Adrenal gland (tissue), 12 donors: ENCODE data around the gene MTCH1. TPM values are rescaled to one million over a fixed set of nuclear protein-coding genes. Genes with fewer than 3 reads are reported as not detected.

Experiments
- DNase-seq, 7 donors: peaks; one replicate each; pipeline ENCODE4 v3.0.0-alpha.2; 2019 to 2020
- H3K27ac ChIP-seq, 5 donors: fragments of 200-600 bp; sonication (generic) in 4 of 5; 1 replicate in 3 of 5; 2 replicates in 2 of 5; pipeline versions ENCODE4 v1.5.1 to v1.8.0; 2016 to 2020; ENCODE audit warnings: mild to moderate bottlenecking in 1 of 5
- H3K27me3 ChIP-seq: fragments of 200-600 bp; 2 replicates; pipeline ENCODE4 v1.8.0; 2021
- H3K36me3 ChIP-seq, 2 donors: fragments of 200-600 bp; replicated peaks in 1 of 2; 1 replicate in 1 of 2; 2 replicates in 1 of 2; pipeline versions ENCODE4 v1.5.1 to v1.8.0; 2018 to 2022
- H3K4me1 ChIP-seq, 2 donors: fragments of 200-600 bp; replicated peaks in 1 of 2; 1 replicate in 1 of 2; 2 replicates in 1 of 2; pipeline versions ENCODE4 v1.5.1 to v1.8.0; 2018 to 2021
- H3K4me3 ChIP-seq, 4 donors: fragments of 200-600 bp; sonication (generic) in 3 of 4; one replicate each; pipeline ENCODE4 v1.5.1; 2016 to 2018
- H3K9me3 ChIP-seq, 3 donors: fragments of 200-600 bp; sonication (generic) in 1 of 3; replicated peaks in 1 of 3; 1 replicate in 2 of 3; 2 replicates in 1 of 3; pipeline versions ENCODE4 v1.5.1 to v1.8.0; 2016 to 2021
- CTCF ChIP-seq, 6 experiments: fragments of 450-650 bp in 4 of 6; fragments of 200-600 bp in 2 of 6; sonication (generic) in 1 of 6; IDR thresholded peaks; 1 replicate in 5 of 6; 2 replicates in 1 of 6; pipeline versions ENCODE4 v1.5.1 to v1.8.0; 2016 to 2021; ENCODE audit warnings: antibody characterized with exemption in 6 of 6, mild to moderate bottlenecking in 2 of 6, moderate library complexity in 1 of 6
- POLR2A ChIP-seq, 2 donors: fragments of 450-650 bp; IDR thresholded peaks; one replicate each; pipeline ENCODE4 v1.6.1; 2017; ENCODE audit warnings: antibody characterized with exemption in 2 of 2, mild to moderate bottlenecking in 2 of 2, moderate library complexity in 1 of 2
- WGBS, 4 donors: extraction: QIAGEN DNeasy Blood & Tissue Kit in 2 of 4; methylation state at CpG; one replicate each; pipeline versions ENCODE4 v1.1.5 to v1.1.7; 2013 to 2017; 5-methylcytosine and 5-hydroxymethylcytosine counted together
- intact Hi-C, 2 donors: fragments of 100-400 bp; cut with DNase I; formaldehyde crosslinking; loops; one replicate each; pipeline versions ENCODE4 v1.14.1 to v1.15.0; 2022 to 2023
- polyA plus RNA-seq, 3 donors: library from polyadenylated mRNA; stranded (reverse); fragments of 200-250 nt in 2 of 3; fragments of 350-450 nt in 1 of 3; fragmentation: Illumina TruSeq in 1 of 3; extraction: RNeasy Lipid Tissue Mini Kit (QIAGEN cat#74804) in 1 of 3; gene quantifications; one replicate each; pipeline ENCODE4 v1.2.3, GENCODE V29; 2013 to 2014
- total RNA-seq, 9 donors: library from RNA; depleted of rRNA in 4 of 9; stranded (reverse); fragments of >200 nt in 4 of 9; fragments of 120-200 nt in 1 of 9; fragmentation: NEBNext Ultra II Directional in 1 of 9; extraction: Animal tissue kit (Norgen Biotek cat#: 25700) in 1 of 9; gene quantifications; one replicate each; pipeline versions ENCODE4 v1.1.0 to v1.2.4, GENCODE V29; 2013 to 2023
- donor health status: healthy with polysubstance abuse.
- donor health status: Bipolar disorder and iron deficiency.
- donor health status: DM: yes; HTN: yes; CAD: no.
- donor health status: DM: no; HTN: no; CAD: no.
- donor health status: DM: no; HTN: no; CAD: no.
- donor health status: DM: yes; HTN: yes; CAD: no.

The MTCH1 gene
- total and polyA plus RNA-seq, 12 donors, result 116 to 523 (median 338) TPM

- Histone ChIP-seq H3K27ac (peak overlapping the region in 2 of 5 donors; percentile 21 to 78), H3K27me3 (no peaks in the 10 kb centered on the region), H3K4me3 (no peak overlapping the region), H3K9me3 (no peaks in the 10 kb centered on the region), H3K36me3 (peaks cover 0 to 43% of the 10 kb centered on the region in 2 donors), H3K4me1 (peaks cover 30 to 76% of the 10 kb centered on the region in 2 donors)
- DNase-seq, result no peak
- WGBS, 4 donors, result 67 to 72% (median 70%) methylated on average over 6 of the region's 6 CpGs
- TF ChIP-seq POLR2A (IDR thresholded peaks at IDR 0.05) (no peak), CTCF (IDR thresholded peaks at IDR 0.05) (no peak)
- intact Hi-C loops, result no loop called here
Measured at GRCh38 chr6:36980129-36980528, 5.9 kb downstream of the MTCH1 start.

- no peaks in the 10 kb centered on the region for H3K9me3 ChIP-seq
- H3K4me1 ChIP-seq, result peaks cover 23 to 72% of the 10 kb centered on the region in 2 donors
- DNase-seq, result peak; percentile 66 to 81 (median 76)
- WGBS, 4 donors, result 16 to 26% (median 25%) methylated on average over 4 of the region's 4 CpGs
- peaks cover 0 to 51% of the 10 kb centered on the region in 2 donors for H3K36me3 ChIP-seq
- no peaks in the 10 kb centered on the region for H3K27me3 ChIP-seq
- H3K27ac ChIP-seq, result peak overlapping the region in 3 of 5 donors; percentile 30 to 78 (median 39)
- intact Hi-C loops, result loop anchor here (5.0 to 10.0 kb wide), 3 partner anchors 55 to 92 kb away; partner anchors contain the start of gene C6orf89 (in 1 of the 2)
- TF ChIP-seq CTCF (IDR thresholded peaks at IDR 0.05), result peak; percentile 44 to 80 (median 71)
- TF ChIP-seq POLR2A (IDR thresholded peaks at IDR 0.05), result no peak
- H3K4me3 ChIP-seq, result no peak overlapping the region
Measured at GRCh38 chr6:36979347-36979742, 6.7 kb downstream of the MTCH1 start.

GRCh38 chr6:36978421-36979346 is 7.3 kb downstream of the MTCH1 start:
- Histone ChIP-seq H3K4me3 (no peak overlapping the region), H3K4me1 (peaks cover 21 to 66% of the 10 kb centered on the region in 2 donors), H3K36me3 (peaks cover 0 to 58% of the 10 kb centered on the region in 2 donors), H3K9me3 (no peaks in the 10 kb centered on the region), H3K27me3 (no peaks in the 10 kb centered on the region), H3K27ac (peak overlapping the region in 3 of 5 donors; percentile 60 to 90 (median 84))
- TF ChIP-seq CTCF (IDR thresholded peaks at IDR 0.05) (no peak), POLR2A (IDR thresholded peaks at IDR 0.05) (no peak)
- no peak for DNase-seq
- intact Hi-C loops, result loop anchor here (5.0 to 10.0 kb wide), 3 partner anchors 54 to 91 kb away; partner anchors contain the start of gene C6orf89 (in 1 of the 2)
- WGBS, 4 donors, result 72 to 74% (median 73%) methylated on average over 10 to 11 of the region's 11 CpGs

GRCh38 chr6:36977470-36977941 is 8.5 kb downstream of the MTCH1 start:
- no peaks in the 10 kb centered on the region for H3K9me3 ChIP-seq
- peak in 1 of 7 donors; percentile 32 for DNase-seq
- peaks cover 0 to 70% of the 10 kb centered on the region in 2 donors for H3K36me3 ChIP-seq
- H3K27ac ChIP-seq, result peak overlapping the region in 4 of 5 donors; percentile 60 to 90 (median 72)
- no peaks in the 10 kb centered on the region for H3K27me3 ChIP-seq
- peaks cover 17 to 54% of the 10 kb centered on the region in 2 donors for H3K4me1 ChIP-seq
- intact Hi-C loops, result loop anchor here (5.0 to 10.0 kb wide), 3 partner anchors 53 to 90 kb away; partner anchors contain the start of gene C6orf89 (in 1 of the 2)
- WGBS, 4 donors, result 67 to 72% (median 68%) methylated on average over 12 to 16 of the region's 16 CpGs; no CpG with 5 or more reads in 1 of the 4 donors
- H3K4me3 ChIP-seq, result no peak overlapping the region
- TF ChIP-seq CTCF (IDR thresholded peaks at IDR 0.05), result peak in 4 of 6 experiments; percentile 18 to 35 (median 29)
- TF ChIP-seq POLR2A (IDR thresholded peaks at IDR 0.05), result no peak
